Esophagus muscularis mucosa (tissue), 3 donors: ENCODE results near the gene NT5DC2.

Experiments used
- CTCF ChIP-seq, 3 experiments: fragments of 200-600 bp in 2 of 3; fragments of 450-650 bp in 1 of 3; sonication (generic) in 2 of 3; IDR thresholded peaks; one replicate each; pipeline ENCODE4 v1.5.1; 2017 to 2019; ENCODE audit warnings: antibody characterized with exemption in 3 of 3, mild to moderate bottlenecking in 2 of 3, moderate library complexity in 1 of 3
- POLR2A ChIP-seq: fragments of 450-650 bp; IDR thresholded peaks from one replicate; pipeline ENCODE4 v1.6.1; 2017; ENCODE audit warnings: antibody characterized with exemption, moderate library complexity, mild to moderate bottlenecking, low read depth
- POLR2AphosphoS5 ChIP-seq, 2 donors: sonication (generic); formaldehyde crosslinking; IDR thresholded peaks; one replicate each; pipeline ENCODE4 v1.6.1; 2017; ENCODE audit warnings: antibody characterized with exemption in 2 of 2

GRCh38 chr3:52513281-52513680 lies 20.4 kb downstream of the NT5DC2 start:
- no peak for TF ChIP-seq CTCF (IDR thresholded peaks at IDR 0.05)
- TF ChIP-seq POLR2AphosphoS5 (IDR thresholded peaks at IDR 0.05) = no peak
- no peak for TF ChIP-seq POLR2A
